PC-9 (cell line): ENCODE measurements around the gene TMEM115.

Experiments used
- EZH2 ChIP-seq: fragments of 200-600 bp; sonication (generic); IDR thresholded peaks from 2 replicates; pipeline ENCODE4 v1.8.0; 2017; ENCODE audit warnings: antibody characterized with exemption, low read depth
- TF ChIP-seq, protein P1 (sequence below): fragments of 200-600 bp; sonication (generic); conservative IDR thresholded peaks from 2 replicates; pipeline ENCODE4 v1.6.1; 2017; ENCODE audit warnings: mixed run types, antibody characterized with exemption, mild to moderate bottlenecking, moderate library complexity

DNA sequence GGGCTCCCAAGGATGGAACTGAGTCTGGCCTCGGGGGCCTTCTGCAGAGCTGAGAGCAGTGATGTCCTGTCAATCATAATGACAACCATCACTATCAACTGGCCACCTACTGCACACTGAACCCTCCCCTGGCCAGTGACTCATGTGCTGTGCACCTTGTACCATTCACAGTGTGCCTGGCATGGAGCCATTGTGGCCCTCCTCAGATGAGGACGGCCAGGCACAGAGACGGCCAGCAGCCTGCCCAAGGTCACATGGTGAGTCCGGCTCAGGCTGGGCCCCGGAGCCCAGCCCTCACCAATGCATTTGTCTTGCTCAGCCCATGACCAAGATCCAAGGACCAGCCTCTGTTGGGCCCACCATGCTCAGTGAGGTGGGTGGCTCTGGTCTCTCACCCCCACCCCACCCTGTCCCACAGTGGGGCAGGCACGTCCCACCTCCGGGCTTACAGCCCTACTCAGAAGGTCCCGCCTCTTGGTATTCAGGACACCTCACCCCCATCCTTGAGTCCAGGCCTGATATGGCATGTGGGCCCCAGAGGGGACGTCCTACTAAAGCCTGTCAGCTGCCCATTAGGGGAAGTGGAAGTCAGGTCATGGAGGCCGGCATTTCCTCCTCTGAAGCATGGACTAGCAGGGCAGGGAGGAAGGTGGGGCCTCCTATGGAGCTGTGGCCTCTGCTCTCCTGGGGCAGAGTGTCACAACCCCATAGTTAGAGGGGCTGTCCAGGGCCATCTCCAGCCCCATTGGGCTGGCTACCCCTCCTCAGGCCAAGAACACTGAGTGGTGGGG, 35.9 kb upstream of the TMEM115 start:
- TF ChIP-seq EZH2: no peak
- TF ChIP-seq, protein P1, sequence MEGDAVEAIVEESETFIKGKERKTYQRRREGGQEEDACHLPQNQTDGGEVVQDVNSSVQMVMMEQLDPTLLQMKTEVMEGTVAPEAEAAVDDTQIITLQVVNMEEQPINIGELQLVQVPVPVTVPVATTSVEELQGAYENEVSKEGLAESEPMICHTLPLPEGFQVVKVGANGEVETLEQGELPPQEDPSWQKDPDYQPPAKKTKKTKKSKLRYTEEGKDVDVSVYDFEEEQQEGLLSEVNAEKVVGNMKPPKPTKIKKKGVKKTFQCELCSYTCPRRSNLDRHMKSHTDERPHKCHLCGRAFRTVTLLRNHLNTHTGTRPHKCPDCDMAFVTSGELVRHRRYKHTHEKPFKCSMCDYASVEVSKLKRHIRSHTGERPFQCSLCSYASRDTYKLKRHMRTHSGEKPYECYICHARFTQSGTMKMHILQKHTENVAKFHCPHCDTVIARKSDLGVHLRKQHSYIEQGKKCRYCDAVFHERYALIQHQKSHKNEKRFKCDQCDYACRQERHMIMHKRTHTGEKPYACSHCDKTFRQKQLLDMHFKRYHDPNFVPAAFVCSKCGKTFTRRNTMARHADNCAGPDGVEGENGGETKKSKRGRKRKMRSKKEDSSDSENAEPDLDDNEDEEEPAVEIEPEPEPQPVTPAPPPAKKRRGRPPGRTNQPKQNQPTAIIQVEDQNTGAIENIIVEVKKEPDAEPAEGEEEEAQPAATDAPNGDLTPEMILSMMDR: no peak
